ENCODE results near the gene NPM3.

DNA sequence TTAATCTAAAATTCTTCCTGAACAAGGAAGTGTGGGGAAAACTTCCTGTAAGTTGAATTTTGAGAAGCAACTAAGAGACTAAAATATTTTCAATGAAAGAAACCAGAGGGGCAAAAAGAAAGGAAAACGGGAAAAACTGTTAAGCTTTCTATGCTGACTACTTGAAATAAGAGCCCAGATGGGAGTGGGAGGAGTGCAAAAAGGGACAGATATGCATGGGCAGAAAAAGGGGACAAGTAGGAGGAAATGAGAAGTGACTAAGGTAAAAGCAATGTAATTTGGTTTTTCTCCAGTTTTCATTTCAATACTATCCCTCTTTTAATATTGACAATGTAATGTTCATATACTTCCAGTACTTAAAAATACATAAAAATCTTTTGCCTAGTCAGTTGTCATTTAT is 23.9 kb upstream of the NPM3 start:
- no peak for TF ChIP-seq POLR2AphosphoS5 (IDR thresholded peaks at IDR 0.05; ENCODE audit: borderline replicate concordance, low read depth, low read length)
- TF ChIP-seq EZH2 (IDR thresholded peaks at IDR 0.05): no peak
